GM12801 (cell line): ENCODE results near the gene BAIAP2.

Experiments used
- TF ChIP-seq, protein P1 (sequence below): IDR thresholded peaks from one replicate; pipeline ENCODE4 v1.5.1; 2011; ENCODE audit warnings: control low read depth; ENCODE audit not compliant: insufficient read length; ENCODE audit errors: extremely low read depth

Gene BAIAP2

DNA sequence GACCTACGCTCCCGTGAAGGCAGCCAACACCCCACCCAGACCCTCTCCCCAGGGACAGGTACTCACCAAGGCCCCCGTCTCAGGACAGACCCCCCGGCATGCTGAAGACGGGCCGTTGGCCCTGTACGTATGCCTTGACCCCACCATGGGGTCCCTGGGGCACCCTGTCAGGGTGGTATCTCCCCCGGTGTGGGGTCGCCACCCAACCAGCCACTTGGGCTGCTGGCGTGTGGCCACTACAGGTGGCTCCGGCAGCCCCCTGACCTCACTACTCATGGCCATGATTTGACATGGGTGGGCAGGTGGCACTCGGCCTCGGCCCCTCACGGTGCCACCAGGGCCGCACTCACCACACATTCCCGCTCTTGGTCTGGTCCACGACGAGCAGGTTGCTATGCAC is 89.4 kb downstream of the BAIAP2 start:
- TF ChIP-seq, protein P1, sequence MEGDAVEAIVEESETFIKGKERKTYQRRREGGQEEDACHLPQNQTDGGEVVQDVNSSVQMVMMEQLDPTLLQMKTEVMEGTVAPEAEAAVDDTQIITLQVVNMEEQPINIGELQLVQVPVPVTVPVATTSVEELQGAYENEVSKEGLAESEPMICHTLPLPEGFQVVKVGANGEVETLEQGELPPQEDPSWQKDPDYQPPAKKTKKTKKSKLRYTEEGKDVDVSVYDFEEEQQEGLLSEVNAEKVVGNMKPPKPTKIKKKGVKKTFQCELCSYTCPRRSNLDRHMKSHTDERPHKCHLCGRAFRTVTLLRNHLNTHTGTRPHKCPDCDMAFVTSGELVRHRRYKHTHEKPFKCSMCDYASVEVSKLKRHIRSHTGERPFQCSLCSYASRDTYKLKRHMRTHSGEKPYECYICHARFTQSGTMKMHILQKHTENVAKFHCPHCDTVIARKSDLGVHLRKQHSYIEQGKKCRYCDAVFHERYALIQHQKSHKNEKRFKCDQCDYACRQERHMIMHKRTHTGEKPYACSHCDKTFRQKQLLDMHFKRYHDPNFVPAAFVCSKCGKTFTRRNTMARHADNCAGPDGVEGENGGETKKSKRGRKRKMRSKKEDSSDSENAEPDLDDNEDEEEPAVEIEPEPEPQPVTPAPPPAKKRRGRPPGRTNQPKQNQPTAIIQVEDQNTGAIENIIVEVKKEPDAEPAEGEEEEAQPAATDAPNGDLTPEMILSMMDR: no peak

DNA sequence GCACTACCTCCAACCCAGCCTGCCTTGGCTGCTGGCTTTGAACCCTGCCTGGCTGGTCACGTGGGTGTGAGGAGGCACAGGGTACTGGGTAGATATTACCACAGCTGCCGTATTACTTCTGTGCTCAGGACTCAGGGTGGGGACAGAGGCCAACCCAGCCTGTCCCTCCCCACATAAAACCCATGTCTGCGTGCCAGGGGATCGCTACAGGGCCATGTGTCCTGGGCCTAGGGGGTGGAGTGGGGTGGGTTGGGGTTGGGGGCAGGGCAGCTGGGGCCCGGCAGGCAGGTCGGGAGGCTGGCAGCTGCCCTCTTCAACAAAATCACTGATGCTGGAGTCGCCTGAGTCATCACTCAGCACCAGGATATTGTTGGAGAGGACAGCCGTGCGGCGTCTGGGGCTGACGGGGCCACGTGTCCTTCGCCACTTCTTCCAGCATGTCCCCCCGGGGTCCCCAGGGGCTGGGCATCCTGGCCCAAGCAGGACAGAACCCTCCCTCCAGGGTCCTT is 90.7 kb downstream of the BAIAP2 start:
- TF ChIP-seq, protein P1: no peak

DNA sequence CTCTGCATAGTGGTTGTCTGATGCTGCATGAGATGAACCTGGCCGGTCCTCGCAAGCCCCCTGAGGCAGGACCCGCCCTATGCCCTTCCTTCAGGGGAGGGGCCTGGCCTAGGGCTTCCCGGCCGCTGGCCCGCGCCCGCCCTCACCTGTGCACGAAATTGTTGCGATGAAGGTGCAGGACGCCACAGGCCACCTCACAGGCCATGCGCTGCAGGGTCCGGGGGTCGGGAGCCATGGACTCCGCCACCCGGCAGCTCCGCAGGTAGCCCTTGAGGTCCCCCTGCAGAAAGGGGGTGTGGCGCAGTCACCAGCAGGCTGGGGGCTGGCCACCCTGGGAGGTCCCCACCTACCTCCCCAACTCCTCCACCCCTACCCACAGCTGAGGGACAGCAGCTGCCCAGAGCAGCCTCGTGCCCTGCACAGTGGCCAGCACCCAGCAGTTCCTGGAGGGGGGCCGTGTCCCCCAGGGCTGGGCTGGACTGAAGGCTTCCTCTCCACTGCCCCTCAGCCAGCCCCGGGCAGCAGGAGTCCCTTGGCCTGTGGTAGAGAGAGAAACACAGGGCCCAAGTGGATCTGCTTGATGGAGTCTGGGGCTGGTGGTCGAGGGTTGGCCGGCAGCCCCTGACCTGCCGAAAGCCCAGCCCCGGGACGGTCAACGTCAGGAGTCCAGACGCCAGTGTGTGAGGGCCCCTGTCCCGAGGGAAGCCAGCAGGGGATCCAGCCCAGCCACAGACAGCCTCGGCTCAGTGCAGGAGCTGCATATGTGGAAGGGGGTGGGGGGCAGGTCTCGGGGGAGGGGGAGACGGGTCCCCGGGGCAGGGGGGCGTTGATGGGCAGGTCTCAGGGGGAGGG is 91.6 kb downstream of the BAIAP2 start:
- TF ChIP-seq, protein P1: no peak

DNA sequence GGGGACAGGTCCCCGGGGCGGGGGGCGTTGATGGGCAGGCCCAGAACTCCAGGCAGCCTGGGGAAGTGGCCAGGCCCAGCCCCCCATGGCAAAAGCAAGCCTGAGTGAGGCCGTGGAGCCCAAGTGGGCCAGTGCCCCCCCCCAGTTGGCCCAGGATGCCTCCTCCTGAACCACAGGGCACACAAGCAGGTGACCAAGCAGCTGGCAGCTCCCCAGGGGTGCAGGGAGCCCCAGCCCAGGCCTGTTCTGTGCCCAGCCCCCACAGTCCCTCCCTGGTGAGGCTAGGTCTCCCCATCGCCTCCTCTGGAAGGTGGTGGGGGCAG is 92.1 kb downstream of the BAIAP2 start:
- TF ChIP-seq, protein P1: no peak

DNA sequence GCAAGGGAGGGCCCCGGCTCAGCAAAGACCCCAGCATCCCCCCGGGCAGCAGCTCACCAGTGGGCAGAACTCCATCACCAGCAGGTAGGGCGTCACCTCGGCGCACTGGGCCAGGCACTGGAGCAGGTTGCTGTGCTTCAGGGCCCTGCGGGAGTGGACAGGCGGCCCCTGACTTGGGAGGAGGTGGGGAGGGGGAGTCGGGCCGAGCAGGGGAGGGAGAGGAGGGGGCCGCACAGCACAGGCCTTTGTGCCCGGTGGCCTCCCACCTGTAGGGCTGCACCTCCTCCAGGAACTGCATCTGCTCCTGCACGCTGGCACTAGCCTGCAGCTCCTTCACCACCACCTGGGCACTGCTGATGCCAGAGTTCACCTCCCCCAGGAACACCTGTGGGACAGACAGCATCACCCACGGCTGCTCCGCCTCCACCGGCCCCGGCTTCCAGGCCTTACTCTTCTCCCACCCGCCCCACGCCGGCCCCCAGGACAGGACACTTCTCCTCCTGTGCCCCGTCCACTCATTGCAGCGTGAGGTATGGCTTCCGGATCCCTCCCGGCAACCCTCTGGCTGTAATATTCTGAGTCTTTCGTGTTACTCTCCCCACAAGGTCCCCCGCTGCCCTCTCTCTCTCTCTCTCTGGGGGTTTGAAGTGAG is 92.7 kb downstream of the BAIAP2 start:
- TF ChIP-seq, protein P1: no peak

DNA sequence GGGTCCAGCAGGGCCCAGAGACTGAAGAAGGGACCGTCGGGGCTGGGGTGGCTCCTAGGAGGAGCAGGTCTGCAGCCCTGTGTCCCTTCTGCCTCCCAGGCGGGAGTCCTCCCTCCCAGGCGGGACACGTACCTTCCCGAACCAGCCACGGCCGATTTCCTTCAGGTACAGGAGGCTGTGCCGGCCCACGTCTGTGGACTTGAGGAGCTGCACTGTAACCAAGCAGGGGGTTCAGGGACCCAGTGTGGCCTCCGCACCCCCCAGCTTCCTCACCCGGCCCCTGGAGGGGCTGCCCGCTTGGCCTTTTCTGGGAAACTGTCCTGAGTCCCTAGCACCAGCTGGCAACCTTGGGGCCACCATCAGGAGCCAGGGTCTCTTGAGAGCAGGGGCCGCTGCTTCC is 93.4 kb downstream of the BAIAP2 start:
- TF ChIP-seq, protein P1: no peak

DNA sequence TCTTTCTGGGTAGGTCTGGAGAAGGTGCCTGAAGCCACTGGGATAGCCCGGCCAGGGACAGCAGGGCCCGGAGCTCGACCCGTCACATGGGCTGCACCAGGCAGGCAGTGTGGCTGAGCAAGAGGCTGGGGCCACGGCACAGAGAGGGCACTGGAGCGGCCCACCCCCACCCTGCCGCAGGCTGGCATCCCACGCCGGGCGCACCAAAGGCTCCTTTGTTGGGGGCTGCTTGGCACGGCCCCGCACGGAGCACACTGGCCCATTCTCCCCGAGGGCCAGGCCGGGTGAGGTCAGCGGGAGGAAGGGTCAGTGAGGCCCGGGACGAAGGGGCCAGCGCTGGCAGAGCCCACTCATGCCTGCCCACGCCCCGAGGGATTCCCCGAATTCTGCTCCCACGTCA is 93.8 kb downstream of the BAIAP2 start:
- TF ChIP-seq, protein P1: no peak
